Measurements from ENCODE around the gene PRR33.

DNA sequence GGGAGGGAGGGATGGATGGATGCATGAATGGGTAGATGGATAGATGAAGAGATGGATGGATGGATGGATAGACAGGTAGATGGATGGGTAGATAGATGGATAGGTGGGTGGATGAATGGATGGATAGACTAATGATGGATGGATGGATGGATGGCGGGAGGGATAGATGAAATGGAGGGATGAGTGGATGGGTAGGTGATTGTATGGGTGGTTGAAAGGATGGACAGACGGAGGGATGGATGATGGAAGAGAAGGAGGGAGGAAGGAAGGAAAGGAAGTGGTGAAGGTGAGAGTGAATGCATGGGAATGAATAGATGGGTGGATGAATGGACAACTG, 24.1 kb upstream of the PRR33 start:
- TF ChIP-seq, protein P1, sequence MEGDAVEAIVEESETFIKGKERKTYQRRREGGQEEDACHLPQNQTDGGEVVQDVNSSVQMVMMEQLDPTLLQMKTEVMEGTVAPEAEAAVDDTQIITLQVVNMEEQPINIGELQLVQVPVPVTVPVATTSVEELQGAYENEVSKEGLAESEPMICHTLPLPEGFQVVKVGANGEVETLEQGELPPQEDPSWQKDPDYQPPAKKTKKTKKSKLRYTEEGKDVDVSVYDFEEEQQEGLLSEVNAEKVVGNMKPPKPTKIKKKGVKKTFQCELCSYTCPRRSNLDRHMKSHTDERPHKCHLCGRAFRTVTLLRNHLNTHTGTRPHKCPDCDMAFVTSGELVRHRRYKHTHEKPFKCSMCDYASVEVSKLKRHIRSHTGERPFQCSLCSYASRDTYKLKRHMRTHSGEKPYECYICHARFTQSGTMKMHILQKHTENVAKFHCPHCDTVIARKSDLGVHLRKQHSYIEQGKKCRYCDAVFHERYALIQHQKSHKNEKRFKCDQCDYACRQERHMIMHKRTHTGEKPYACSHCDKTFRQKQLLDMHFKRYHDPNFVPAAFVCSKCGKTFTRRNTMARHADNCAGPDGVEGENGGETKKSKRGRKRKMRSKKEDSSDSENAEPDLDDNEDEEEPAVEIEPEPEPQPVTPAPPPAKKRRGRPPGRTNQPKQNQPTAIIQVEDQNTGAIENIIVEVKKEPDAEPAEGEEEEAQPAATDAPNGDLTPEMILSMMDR (conservative IDR thresholded peaks at IDR 0.05) = no peak
- no peak for TF ChIP-seq ZFX (IDR thresholded peaks at IDR 0.05)
